Measurements from ENCODE around the gene CIROP. TPM values are rescaled to one million over a fixed set of nuclear protein-coding genes. Genes with fewer than 3 reads are reported as not detected.

CIROP gene
- total and polyA plus RNA-seq, 2 donors from 2014 or later = not detected

GRCh38 chr14:23125933-23126524, 21.2 kb upstream of the CIROP start:
- no peaks in the 10 kb centered on the region for H3K9me3 ChIP-seq (ENCODE audit: control insufficient read depth in 2 of 3, insufficient read depth in 1 of 3, low read length in 3 of 3)
- H3K4me1 ChIP-seq (ENCODE audit: control insufficient read depth in 2 of 3, insufficient read depth in 2 of 3, low read depth in 1 of 3, low read length in 3 of 3) = peaks cover 3 to 10% (median 5%) of the 10 kb centered on the region in 3 donors
- H3K27me3 ChIP-seq (ENCODE audit: control insufficient read depth, insufficient read depth, low read length) = no peaks in the 10 kb centered on the region
- no peak for DNase-seq
- TF ChIP-seq, protein P1, sequence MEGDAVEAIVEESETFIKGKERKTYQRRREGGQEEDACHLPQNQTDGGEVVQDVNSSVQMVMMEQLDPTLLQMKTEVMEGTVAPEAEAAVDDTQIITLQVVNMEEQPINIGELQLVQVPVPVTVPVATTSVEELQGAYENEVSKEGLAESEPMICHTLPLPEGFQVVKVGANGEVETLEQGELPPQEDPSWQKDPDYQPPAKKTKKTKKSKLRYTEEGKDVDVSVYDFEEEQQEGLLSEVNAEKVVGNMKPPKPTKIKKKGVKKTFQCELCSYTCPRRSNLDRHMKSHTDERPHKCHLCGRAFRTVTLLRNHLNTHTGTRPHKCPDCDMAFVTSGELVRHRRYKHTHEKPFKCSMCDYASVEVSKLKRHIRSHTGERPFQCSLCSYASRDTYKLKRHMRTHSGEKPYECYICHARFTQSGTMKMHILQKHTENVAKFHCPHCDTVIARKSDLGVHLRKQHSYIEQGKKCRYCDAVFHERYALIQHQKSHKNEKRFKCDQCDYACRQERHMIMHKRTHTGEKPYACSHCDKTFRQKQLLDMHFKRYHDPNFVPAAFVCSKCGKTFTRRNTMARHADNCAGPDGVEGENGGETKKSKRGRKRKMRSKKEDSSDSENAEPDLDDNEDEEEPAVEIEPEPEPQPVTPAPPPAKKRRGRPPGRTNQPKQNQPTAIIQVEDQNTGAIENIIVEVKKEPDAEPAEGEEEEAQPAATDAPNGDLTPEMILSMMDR (IDR thresholded peaks at IDR 0.05; ENCODE audit: borderline replicate concordance, extremely low read depth, insufficient read depth) = no peak
- FAIRE-seq = no peak
- H3K4me3 ChIP-seq (ENCODE audit: low read length in 3 of 3) = no peak overlapping the region
- H3K36me3 ChIP-seq (ENCODE audit: control insufficient read depth in 2 of 3, insufficient read depth in 3 of 3, low read length in 3 of 3) = peaks cover 0 to 23% (median 20%) of the 10 kb centered on the region in 3 donors
- no peak overlapping the region for H3K9ac ChIP-seq (ENCODE audit: low read length in 3 of 3)
- H3K27ac ChIP-seq (ENCODE audit: low read depth in 2 of 2, low read length in 2 of 2) = no peak overlapping the region
- intact Hi-C loops (cut with DNase I) = no loop called here

DNA sequence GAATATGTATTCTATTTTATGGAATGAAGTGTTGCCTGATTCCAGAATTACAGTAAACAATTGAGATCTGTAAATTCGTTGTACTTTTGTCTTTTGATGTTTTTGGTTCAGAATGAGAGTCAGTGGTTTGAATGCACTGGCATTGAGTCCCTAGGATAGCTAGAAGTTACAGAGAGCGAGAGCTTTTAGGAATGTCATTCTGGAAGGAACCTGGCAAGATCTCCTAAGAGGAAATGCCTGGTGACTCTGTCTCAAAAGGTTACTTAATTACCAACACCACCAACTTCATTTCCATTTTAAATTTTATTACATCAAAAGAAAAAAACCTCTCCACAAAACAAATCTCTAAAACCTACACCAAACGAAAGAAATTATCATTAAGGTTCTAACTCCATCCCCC, 20.2 kb upstream of the CIROP start:
- TF ChIP-seq, protein P1 (IDR thresholded peaks at IDR 0.05; ENCODE audit: borderline replicate concordance, extremely low read depth, insufficient read depth) = no peak
- intact Hi-C loops (cut with DNase I) = no loop called here
- Histone ChIP-seq H3K36me3 (ENCODE audit: control insufficient read depth in 2 of 3, insufficient read depth in 3 of 3, low read length in 3 of 3) (peaks cover 0 to 22% (median 19%) of the 10 kb centered on the region in 3 donors), H3K4me1 (ENCODE audit: control insufficient read depth in 2 of 3, insufficient read depth in 2 of 3, low read depth in 1 of 3, low read length in 3 of 3) (peaks cover 5 to 8% (median 5%) of the 10 kb centered on the region in 3 donors), H3K9ac (ENCODE audit: low read length in 3 of 3) (no peak overlapping the region), H3K27ac (ENCODE audit: low read depth in 2 of 2, low read length in 2 of 2) (no peak overlapping the region), H3K27me3 (ENCODE audit: control insufficient read depth, insufficient read depth, low read length) (no peaks in the 10 kb centered on the region), H3K4me3 (ENCODE audit: low read length in 3 of 3) (no peak overlapping the region), H3K9me3 (ENCODE audit: control insufficient read depth in 2 of 3, insufficient read depth in 1 of 3, low read length in 3 of 3) (no peaks in the 10 kb centered on the region)
- no peak for DNase-seq
- no peak for FAIRE-seq

DNA sequence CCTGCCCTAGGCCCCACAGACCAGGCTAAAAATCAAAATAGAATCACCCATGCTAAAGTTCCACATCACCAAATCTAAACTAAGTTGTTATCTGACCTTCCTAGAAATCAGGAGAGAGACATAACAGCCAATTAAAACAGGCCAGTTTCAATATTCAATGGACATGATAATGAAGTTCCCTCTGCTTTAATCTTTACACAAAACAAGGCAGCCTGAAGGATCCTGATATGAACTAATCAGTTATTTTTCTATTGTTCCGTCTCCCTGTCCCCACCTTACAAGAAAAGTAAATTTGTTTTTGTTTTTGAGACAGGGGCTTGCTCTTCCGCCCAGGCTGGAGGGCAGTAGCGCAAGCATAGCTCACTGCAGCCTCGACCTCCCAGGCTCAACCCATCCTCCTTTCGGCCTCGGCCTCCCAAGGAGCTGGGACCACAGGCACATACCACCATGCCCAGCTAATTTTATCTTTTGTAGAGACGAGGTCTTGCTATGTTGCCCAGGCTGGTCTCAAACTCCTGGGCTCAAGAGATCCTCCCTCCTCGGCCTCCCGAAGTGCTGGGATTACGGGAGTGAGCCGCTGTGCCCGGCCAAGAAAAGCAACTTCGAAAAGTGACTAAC, 19.7 kb upstream of the CIROP start:
- Histone ChIP-seq H3K4me3 (ENCODE audit: low read length in 3 of 3) (no peak overlapping the region), H3K9me3 (ENCODE audit: control insufficient read depth in 2 of 3, insufficient read depth in 1 of 3, low read length in 3 of 3) (no peaks in the 10 kb centered on the region), H3K27me3 (ENCODE audit: control insufficient read depth, insufficient read depth, low read length) (no peaks in the 10 kb centered on the region), H3K4me1 (ENCODE audit: control insufficient read depth in 2 of 3, insufficient read depth in 2 of 3, low read depth in 1 of 3, low read length in 3 of 3) (peaks cover 5 to 8% (median 5%) of the 10 kb centered on the region in 3 donors), H3K27ac (ENCODE audit: low read depth in 2 of 2, low read length in 2 of 2) (no peak overlapping the region), H3K9ac (ENCODE audit: low read length in 3 of 3) (no peak overlapping the region), H3K36me3 (ENCODE audit: control insufficient read depth in 2 of 3, insufficient read depth in 3 of 3, low read length in 3 of 3) (peaks cover 0 to 19% (median 16%) of the 10 kb centered on the region in 3 donors)
- intact Hi-C loops (cut with DNase I) = loop anchor here (5.0 kb wide), 1 partner anchor 63 kb away; no protein-coding TSS in a partner anchor
- no peak for DNase-seq
- FAIRE-seq = no peak
- TF ChIP-seq, protein P1 (IDR thresholded peaks at IDR 0.05; ENCODE audit: borderline replicate concordance, extremely low read depth, insufficient read depth) = no peak
